ENCODE measurements around the gene MT1A. TPM values are rescaled to one million over a fixed set of nuclear protein-coding genes. Genes with fewer than 3 reads are reported as not detected.

Gene MT1A
- polyA plus RNA-seq, 1 donor from 2014 or later: not detected

DNA sequence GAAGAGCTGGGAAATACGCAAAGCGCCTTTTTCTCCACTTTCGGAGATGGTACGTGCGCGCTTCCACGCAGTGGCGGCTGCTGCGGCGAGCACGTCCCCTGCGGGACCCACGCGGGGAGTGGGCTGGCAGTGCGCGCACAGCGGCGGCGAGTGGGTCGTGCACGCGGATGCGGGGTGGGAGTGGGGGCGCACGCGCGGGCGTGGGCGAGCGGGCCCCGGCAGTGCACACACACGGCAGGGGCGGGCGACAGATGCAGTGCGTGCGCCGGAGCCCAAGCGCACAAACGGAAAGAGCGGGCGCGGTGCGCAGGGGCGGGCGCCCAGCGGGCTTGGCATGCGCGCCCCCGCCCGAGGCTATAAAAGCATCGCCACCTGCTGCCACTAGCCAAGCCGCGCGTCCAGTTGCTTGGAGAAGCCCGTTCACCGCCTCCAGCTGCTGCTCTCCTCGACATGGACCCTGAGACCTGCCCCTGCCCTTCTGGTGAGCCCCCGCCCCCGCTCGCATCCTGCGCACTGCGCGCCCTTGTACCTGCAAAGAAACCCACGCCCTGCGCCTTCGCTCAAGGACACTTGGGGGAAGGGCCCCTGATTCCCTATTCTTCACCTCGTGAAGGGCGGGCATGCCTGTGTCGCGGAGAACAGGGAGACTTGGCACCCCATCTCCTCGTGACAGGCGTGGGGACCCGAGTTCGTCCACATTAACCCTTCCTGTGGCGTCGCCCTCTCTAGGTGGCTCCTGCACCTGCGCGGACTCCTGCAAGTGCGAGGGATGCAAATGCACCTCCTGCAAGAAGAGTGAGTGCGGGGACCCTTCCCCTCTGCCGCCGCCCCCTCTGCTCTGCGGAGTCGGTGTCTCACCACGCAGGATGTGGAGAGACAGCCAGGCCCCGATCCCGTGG, 49.1 kb upstream of the MT1A start, which contains the start of gene MT3:
Gene MT3, plus strand, starts transcription at position 388 of the 899 bp plus-strand sequence. Its CDS starts 63 bp downstream, at position 451.
- no peaks in the 10 kb centered on the region for H3K9me3 ChIP-seq (ENCODE audit: low read length)
- H3K4me3 ChIP-seq (ENCODE audit: low read length): peak within 1 kb of the TSS; percentile 74
- no peaks in the 10 kb centered on the region for H4K20me1 ChIP-seq (ENCODE audit: insufficient read depth)
- peak; percentile 52 for TF ChIP-seq MXI1 (conservative IDR thresholded peaks at IDR 0.05; ENCODE audit: poor library complexity, severe bottlenecking)
- TF ChIP-seq EZH2 (IDR thresholded peaks at IDR 0.05; ENCODE audit: borderline replicate concordance, insufficient read depth, low read length, poor library complexity, severe bottlenecking): no peak
- TF ChIP-seq SMC3 (conservative IDR thresholded peaks at IDR 0.05; ENCODE audit: poor library complexity): peak; percentile 35
- no peak for TF ChIP-seq POLR2AphosphoS5 (IDR thresholded peaks at IDR 0.05)
- peak; percentile 27 for TF ChIP-seq RAD21 (conservative IDR thresholded peaks at IDR 0.05)
- TF ChIP-seq, protein P1, sequence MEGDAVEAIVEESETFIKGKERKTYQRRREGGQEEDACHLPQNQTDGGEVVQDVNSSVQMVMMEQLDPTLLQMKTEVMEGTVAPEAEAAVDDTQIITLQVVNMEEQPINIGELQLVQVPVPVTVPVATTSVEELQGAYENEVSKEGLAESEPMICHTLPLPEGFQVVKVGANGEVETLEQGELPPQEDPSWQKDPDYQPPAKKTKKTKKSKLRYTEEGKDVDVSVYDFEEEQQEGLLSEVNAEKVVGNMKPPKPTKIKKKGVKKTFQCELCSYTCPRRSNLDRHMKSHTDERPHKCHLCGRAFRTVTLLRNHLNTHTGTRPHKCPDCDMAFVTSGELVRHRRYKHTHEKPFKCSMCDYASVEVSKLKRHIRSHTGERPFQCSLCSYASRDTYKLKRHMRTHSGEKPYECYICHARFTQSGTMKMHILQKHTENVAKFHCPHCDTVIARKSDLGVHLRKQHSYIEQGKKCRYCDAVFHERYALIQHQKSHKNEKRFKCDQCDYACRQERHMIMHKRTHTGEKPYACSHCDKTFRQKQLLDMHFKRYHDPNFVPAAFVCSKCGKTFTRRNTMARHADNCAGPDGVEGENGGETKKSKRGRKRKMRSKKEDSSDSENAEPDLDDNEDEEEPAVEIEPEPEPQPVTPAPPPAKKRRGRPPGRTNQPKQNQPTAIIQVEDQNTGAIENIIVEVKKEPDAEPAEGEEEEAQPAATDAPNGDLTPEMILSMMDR (IDR thresholded peaks at IDR 0.05; ENCODE audit: poor library complexity, severe bottlenecking): peak; percentile 40
- H3K4me2 ChIP-seq (ENCODE audit: low read length): peak within 1 kb of the TSS; percentile 34
- peaks cover 33% of the 10 kb centered on the region for H3K27me3 ChIP-seq (ENCODE audit: insufficient read depth, low read depth, low read length)
- peak within 1 kb of the TSS; percentile 50 for H3K9ac ChIP-seq (ENCODE audit: low read length)
- no peaks in the 10 kb centered on the region for H3K9me2 ChIP-seq (ENCODE audit: insufficient read depth, low read length)
- no peak within 1 kb of the TSS for H2AFZ ChIP-seq (ENCODE audit: low read depth, low read length)
- H3K27ac ChIP-seq (ENCODE audit: low read length): no peak within 1 kb of the TSS
- H3K36me3 ChIP-seq (ENCODE audit: insufficient read depth, low read length): no peaks in the 10 kb centered on the region
- H3F3A ChIP-seq (ENCODE audit: insufficient read depth, low read length, poor library complexity, severe bottlenecking): no peaks in the 10 kb centered on the region
- no peaks in the 10 kb centered on the region for H3K79me2 ChIP-seq (replicated peaks; ENCODE audit: insufficient read depth, low read length)

DNA sequence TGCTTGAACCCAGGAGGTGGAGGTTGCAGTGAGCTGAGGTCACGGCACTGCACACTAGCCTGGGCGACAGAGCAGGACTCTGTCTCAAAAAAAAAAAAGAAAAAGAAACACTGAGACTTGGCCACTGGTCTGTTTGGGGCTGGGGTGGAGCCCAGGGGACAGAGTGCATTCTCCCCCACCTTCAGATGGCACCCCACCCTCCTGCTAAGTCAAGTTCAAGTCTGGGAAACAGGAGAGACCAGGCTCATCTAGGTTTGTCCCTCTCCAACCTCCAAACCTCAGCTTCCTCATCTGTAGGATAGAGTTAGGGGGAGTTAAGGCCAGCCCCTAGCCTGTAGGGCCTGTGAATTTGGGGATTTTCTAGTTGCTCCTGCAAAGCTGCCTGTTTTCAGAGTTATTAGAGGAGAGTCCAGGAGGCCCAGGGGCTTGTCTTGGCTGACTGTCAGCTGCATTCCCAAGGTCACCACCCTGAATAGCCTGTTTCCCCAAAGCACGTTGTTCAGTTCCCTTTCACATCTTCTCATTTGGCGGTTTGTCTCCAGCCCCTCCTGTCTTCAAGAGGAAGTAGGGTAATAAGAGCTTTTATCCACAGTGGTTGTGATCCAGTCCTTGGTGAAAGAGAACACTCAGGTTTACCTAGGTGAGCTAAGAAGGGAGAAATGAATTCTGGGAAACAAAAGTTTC, 46.9 kb upstream of the MT1A start:
- Histone ChIP-seq H3K36me3 (ENCODE audit: insufficient read depth, low read length) (no peaks in the 10 kb centered on the region), H2AFZ (ENCODE audit: low read depth, low read length) (no peak overlapping the region), H3K9me2 (ENCODE audit: insufficient read depth, low read length) (no peaks in the 10 kb centered on the region), H4K20me1 (ENCODE audit: insufficient read depth) (no peaks in the 10 kb centered on the region), H3F3A (ENCODE audit: insufficient read depth, low read length, poor library complexity, severe bottlenecking) (no peaks in the 10 kb centered on the region), H3K9ac (ENCODE audit: low read length) (no peak overlapping the region), H3K4me3 (ENCODE audit: low read length) (no peak overlapping the region), H3K27ac (ENCODE audit: low read length) (no peak overlapping the region), H3K27me3 (ENCODE audit: insufficient read depth, low read depth, low read length) (peaks cover 33% of the 10 kb centered on the region), H3K4me2 (ENCODE audit: low read length) (no peak overlapping the region), H3K79me2 (replicated peaks; ENCODE audit: insufficient read depth, low read length) (no peaks in the 10 kb centered on the region), H3K9me3 (ENCODE audit: low read length) (no peaks in the 10 kb centered on the region)
- no peak for TF ChIP-seq EZH2 (IDR thresholded peaks at IDR 0.05; ENCODE audit: borderline replicate concordance, insufficient read depth, low read length, poor library complexity, severe bottlenecking)
- no peak for TF ChIP-seq TAF1 (IDR thresholded peaks at IDR 0.05; ENCODE audit: low read depth)
- no peak for TF ChIP-seq POLR2AphosphoS5 (IDR thresholded peaks at IDR 0.05)
- TF ChIP-seq, protein P2, sequence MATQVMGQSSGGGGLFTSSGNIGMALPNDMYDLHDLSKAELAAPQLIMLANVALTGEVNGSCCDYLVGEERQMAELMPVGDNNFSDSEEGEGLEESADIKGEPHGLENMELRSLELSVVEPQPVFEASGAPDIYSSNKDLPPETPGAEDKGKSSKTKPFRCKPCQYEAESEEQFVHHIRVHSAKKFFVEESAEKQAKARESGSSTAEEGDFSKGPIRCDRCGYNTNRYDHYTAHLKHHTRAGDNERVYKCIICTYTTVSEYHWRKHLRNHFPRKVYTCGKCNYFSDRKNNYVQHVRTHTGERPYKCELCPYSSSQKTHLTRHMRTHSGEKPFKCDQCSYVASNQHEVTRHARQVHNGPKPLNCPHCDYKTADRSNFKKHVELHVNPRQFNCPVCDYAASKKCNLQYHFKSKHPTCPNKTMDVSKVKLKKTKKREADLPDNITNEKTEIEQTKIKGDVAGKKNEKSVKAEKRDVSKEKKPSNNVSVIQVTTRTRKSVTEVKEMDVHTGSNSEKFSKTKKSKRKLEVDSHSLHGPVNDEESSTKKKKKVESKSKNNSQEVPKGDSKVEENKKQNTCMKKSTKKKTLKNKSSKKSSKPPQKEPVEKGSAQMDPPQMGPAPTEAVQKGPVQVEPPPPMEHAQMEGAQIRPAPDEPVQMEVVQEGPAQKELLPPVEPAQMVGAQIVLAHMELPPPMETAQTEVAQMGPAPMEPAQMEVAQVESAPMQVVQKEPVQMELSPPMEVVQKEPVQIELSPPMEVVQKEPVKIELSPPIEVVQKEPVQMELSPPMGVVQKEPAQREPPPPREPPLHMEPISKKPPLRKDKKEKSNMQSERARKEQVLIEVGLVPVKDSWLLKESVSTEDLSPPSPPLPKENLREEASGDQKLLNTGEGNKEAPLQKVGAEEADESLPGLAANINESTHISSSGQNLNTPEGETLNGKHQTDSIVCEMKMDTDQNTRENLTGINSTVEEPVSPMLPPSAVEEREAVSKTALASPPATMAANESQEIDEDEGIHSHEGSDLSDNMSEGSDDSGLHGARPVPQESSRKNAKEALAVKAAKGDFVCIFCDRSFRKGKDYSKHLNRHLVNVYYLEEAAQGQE (IDR thresholded peaks at IDR 0.05; ENCODE audit: borderline replicate concordance): no peak
- TF ChIP-seq SMC3 (conservative IDR thresholded peaks at IDR 0.05; ENCODE audit: poor library complexity): no peak
- TF ChIP-seq EP300 (conservative IDR thresholded peaks at IDR 0.05; ENCODE audit: poor library complexity, severe bottlenecking): no peak
- TF ChIP-seq, protein P1 (IDR thresholded peaks at IDR 0.05; ENCODE audit: poor library complexity, severe bottlenecking): no peak
- TF ChIP-seq RAD21 (conservative IDR thresholded peaks at IDR 0.05): no peak
- TF ChIP-seq MXI1 (conservative IDR thresholded peaks at IDR 0.05; ENCODE audit: poor library complexity, severe bottlenecking): no peak
